ENCODE results near the gene TCHP. TPM values are rescaled to one million over a fixed set of nuclear protein-coding genes. Genes with fewer than 3 reads are reported as not detected.

The TCHP gene
- total and polyA plus RNA-seq, 2 experiments from 2014 or later, result 3.1 to 6.2 TPM

GRCh38 chr12:109883461-109883860, 16.6 kb upstream of the TCHP start:
- peaks cover 2% of the 10 kb centered on the region; the same call in 1 of the 2 replicates for H3K27me3 ChIP-seq (ENCODE audit: insufficient read depth)
- no peak overlapping the region for H3K27ac ChIP-seq (ENCODE audit: low read depth)
- H3K79me2 ChIP-seq (replicated peaks; ENCODE audit: insufficient read depth), result peaks cover 15% of the 10 kb centered on the region
- no peak for TF ChIP-seq STAT1 (IDR thresholded peaks at IDR 0.05; ENCODE audit: unreplicated experiment)
- Mint-ChIP-seq H3K27ac (no peak overlapping the region), H3K27me3 (ENCODE audit: insufficient read depth, low read depth, poor library complexity) (peaks cover 8% of the 10 kb centered on the region), H3K4me3 (no peak overlapping the region), H3K9me3 (no peaks in the 10 kb centered on the region), H3K4me1 (peaks cover 28% of the 10 kb centered on the region), H3K36me3 (ENCODE audit: low read depth) (no peaks in the 10 kb centered on the region; the same call in 2 of the 3 replicates)
- no peaks in the 10 kb centered on the region for H3K36me3 ChIP-seq (ENCODE audit: insufficient read depth)
- peaks cover 5% of the 10 kb centered on the region; the same call in 1 of the 2 replicates for H4K20me1 ChIP-seq (replicated peaks; ENCODE audit: insufficient read depth)
- H3F3A ChIP-seq (replicated peaks; ENCODE audit: low read depth), result peaks cover 3% of the 10 kb centered on the region; the same call in 1 of the 2 replicates
- ATAC-seq, result no peak
- H3K4me1 ChIP-seq (ENCODE audit: insufficient read depth), result peaks cover 26% of the 10 kb centered on the region
- H3K4me2 ChIP-seq, result no peak overlapping the region
- no peak overlapping the region for H3K4me3 ChIP-seq
- no peak for DNase-seq (ENCODE audit: low spot score)
- H2AFZ ChIP-seq, result no peak overlapping the region
- H3K9me2 ChIP-seq (ENCODE audit: insufficient read depth), result no peaks in the 10 kb centered on the region

GRCh38 chr12:109885616-109886015, 14.5 kb upstream of the TCHP start:
- Histone ChIP-seq H3K9me2 (ENCODE audit: insufficient read depth) (no peaks in the 10 kb centered on the region), H3K79me2 (replicated peaks; ENCODE audit: insufficient read depth) (no peaks in the 10 kb centered on the region), H3K4me2 (no peak overlapping the region), H2AFZ (no peak overlapping the region), H4K20me1 (replicated peaks; ENCODE audit: insufficient read depth) (no peaks in the 10 kb centered on the region), H3F3A (replicated peaks; ENCODE audit: low read depth) (peaks cover 3% of the 10 kb centered on the region; the same call in 1 of the 2 replicates), H3K4me1 (ENCODE audit: insufficient read depth) (peaks cover 16% of the 10 kb centered on the region), H3K27me3 (ENCODE audit: insufficient read depth) (peaks cover 13% of the 10 kb centered on the region; the same call in 1 of the 2 replicates), H3K4me3 (no peak overlapping the region), H3K27ac (ENCODE audit: low read depth) (no peak overlapping the region), H3K36me3 (ENCODE audit: insufficient read depth) (no peaks in the 10 kb centered on the region)
- ATAC-seq (no peak), DNase-seq (ENCODE audit: low spot score) (no peak)
- Mint-ChIP-seq H3K36me3 (ENCODE audit: low read depth) (no peaks in the 10 kb centered on the region; the same call in 2 of the 3 replicates), H3K4me3 (no peak overlapping the region), H3K27me3 (ENCODE audit: insufficient read depth, low read depth, poor library complexity) (peaks cover 8% of the 10 kb centered on the region), H3K4me1 (peaks cover 28% of the 10 kb centered on the region), H3K9me3 (no peaks in the 10 kb centered on the region), H3K27ac (no peak overlapping the region)
- TF ChIP-seq EZH2 (IDR thresholded peaks at IDR 0.05; ENCODE audit: low read depth, unreplicated experiment), result no peak
- no peak for TF ChIP-seq ETS1 (IDR thresholded peaks at IDR 0.05)
- TF ChIP-seq ZNF462 (CRISPR knock-in tag; IDR thresholded peaks at IDR 0.05), result no peak
- TF ChIP-seq REST (IDR thresholded peaks at IDR 0.05; ENCODE audit: unreplicated experiment), result no peak
- TF ChIP-seq JUNB (IDR thresholded peaks at IDR 0.05; ENCODE audit: unreplicated experiment), result no peak
- TF ChIP-seq STAT1 (IDR thresholded peaks at IDR 0.05; ENCODE audit: unreplicated experiment), result no peak
- TF ChIP-seq CREB1 (CRISPR knock-in tag; IDR thresholded peaks at IDR 0.05; ENCODE audit: low read depth), result no peak
- TF ChIP-seq CTCF (conservative IDR thresholded peaks at IDR 0.05; ENCODE audit: low read depth in 2 of 2), result no peak
- TF ChIP-seq NANOG (IDR thresholded peaks at IDR 0.05; ENCODE audit: borderline replicate concordance), result no peak
